GM18526 (cell line): ENCODE results near the gene EML6.

ENCODE experiments used
- POLR2A ChIP-seq: IDR thresholded peaks from 3 replicates; pipeline ENCODE4 v1.6.1; 2011; ENCODE audit not compliant: insufficient read length; ENCODE audit errors: extremely low read depth

EML6 gene

DNA sequence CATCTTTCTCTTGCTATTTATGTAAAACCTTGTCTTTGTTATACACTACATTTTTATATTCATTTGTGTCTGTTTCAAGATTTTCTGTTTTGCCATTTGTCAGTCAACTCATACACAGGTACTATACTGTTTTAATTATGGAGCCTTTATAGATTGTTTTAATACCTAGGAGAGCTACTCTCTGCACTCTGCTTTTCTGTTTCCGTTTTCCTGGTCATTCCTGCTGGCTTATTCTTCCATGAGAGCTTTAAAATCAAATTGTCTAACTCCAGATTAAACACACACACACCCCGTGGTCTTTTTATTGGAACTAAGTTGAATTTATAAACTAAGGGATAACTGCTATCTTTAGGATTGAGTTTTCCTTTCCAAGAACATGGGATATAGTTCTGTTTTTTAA lies 165.6 kb downstream of the EML6 start:
- no peak for TF ChIP-seq POLR2A

DNA sequence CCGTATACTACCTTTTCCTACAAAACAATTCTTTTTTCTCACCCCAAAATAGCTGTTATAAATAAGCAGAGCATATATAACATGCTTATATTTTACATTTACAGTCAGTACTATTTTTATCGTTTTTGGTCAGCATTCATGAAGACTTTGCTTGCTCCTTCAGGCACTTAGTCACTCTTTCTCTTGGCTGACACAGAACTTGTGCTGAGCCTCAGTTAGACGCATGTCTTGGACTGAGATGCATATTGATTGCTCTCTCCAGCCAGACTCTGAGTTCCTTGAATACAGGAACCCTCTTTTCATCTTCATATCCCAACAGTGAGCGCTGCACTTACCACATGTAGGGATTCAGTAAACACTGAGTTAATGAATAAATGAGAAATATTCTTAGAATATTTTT lies 168.4 kb downstream of the EML6 start:
- TF ChIP-seq POLR2A: no peak

DNA sequence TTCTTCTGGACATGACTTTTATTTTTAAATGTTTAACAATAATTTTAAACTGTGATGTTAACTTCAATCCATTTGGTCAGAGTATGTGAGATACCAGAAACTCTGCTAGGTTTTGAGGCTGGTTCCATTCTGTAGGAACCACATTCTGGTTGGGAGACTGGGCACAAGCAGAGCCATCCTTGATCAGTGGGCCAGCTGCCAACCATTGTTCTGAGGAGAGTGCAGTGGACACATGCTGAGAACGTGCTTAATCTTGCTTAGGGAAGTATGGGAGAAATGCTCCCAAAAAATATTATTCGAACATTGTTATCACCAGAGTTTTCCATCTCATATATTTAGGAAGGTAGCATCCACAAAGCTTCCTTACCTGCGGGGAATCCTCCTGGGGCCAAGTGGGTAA lies 171.0 kb downstream of the EML6 start:
- TF ChIP-seq POLR2A: no peak

- TF ChIP-seq POLR2A: no peak
These were observed 172.3 kb downstream of the EML6 start for GRCh38 chr2:54895730-54896129.

DNA sequence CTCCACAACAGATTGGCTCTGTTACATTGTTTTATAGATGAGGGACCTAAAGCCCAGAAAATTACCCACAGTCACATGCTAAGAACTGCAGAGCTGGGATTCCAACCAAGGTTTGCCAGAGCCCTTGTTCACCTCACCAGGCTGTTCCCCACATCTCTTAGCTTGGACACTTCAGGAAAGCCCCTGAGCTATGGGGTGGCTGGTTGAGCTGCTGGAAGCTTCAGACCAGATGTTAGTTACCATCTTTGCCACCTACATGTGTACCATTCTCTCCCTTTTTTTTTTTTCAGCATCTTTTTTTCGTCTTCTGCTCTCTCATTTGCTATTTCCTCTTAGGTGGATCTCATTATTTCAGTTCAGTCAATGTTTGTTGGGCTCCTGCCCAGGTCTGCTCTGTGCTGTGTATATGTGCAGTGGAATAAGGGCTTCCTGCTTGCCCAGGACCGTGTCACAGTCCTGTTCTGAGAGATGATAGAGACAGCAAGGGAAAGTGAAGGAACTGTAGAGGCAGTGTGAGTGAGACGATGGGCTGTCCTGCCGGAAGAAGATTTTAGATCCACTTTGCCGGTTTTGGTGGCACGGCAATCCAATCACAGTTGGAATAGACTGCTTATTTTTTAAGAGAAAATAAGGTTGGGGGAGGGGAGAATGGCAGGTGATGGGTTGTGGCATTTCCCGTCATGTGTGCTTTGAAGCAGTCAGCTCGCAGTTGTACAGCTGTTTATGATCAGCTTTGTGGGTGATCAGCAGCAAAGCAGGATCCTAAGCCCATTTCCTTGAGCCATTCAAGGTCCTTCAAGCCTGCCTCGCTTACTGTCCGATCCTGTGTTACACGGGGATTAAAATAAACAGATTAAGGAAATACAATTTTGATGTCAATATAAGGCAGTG lies 174.2 kb downstream of the EML6 start:
- no peak for TF ChIP-seq POLR2A

DNA sequence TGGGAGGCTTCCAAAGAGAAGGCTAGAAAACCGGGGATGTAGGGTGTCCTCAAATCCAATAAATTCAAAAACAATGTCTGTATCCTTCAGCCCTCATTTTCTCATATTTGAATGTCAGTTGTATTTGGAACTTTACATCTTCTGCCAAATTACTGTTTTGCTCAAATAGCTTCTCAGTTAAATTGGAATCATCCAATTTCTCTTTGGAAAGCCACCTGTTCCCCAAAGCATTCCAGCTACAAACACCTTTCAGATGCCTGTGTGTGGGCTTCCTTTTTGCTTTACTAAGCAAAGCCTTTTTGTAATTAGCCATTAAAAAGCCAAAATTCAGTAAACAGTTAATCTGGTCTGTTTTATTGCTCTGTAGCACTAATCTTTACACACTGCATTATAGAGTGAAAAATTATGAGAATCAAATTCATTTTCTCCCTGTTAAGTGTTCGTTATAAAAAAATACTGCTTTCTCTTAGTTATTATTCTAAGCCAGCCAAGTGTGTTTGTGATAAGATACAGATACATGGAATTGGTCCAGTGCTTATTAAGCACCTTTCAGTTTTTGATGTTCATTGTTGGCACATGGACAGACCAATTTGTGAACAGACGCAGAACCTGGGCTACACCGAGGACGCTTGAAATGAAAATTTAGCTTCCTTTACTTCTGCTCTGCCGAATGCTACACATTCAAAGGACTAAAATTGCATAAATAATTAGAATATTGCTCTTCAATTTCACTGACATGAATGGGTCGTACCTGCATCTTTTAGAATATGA lies 175.2 kb downstream of the EML6 start:
- TF ChIP-seq POLR2A: no peak

DNA sequence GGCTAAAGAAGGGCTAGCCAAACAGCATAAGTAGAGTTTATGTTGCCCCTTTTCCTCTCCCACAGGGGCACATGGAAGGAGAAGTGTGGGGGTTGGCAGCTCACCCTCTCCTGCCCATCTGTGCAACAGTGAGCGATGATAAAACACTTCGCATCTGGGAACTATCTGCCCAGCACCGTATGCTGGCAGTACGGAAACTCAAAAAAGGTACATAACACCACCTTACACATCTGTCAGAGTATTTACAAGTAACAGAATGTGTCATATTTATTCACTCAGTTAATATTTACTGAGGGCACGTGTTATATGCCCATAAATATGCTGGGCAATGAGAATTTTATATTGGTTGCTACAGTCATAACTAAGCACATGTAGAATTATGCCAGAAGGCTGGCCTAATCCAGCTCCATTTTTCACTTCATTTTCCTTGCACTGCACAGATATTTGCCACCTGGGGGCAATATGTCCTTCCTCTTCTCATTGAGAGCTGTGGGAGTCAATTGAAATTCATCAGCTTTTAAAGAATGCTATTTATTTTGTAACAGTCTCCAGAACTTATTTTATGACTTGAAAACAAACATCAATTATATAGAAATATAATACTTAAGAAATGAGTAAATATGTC lies 176.2 kb downstream of the EML6 start:
- no peak for TF ChIP-seq POLR2A

DNA sequence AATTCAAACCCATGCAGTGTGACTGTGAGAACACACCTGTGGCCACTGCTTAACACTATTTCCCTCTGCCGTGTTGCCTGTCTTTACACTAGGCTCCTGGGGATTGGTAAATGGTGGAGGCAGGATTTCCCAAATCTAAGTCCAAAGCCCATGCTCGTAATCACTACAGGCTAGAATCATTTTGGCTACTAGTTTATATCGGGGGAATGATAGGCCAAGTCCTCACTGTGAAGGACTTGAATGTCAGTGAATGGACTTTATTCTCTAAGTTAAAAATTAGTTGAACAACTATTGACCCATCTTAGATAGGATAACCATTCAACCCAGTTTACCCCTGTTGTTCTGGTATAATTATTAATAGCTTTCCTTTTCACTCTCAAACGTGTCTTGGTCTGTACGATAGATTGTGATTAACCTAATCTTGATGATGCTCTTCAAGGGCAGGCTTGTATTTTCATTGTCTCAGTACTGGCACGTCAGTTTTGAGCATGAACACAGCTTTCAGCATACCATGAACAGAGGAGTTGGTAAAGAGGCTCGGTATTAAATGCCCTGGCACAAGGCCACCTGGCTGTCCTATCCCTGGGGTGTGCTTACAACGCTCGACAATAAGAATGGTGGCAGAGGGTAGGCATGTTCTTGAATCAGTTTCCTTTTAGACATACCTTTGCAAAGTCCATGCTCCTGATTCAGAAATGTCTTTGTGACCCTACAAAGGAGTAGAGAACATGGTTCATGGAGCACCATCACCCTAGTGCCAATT lies 177.9 kb downstream of the EML6 start:
- no peak for TF ChIP-seq POLR2A

- TF ChIP-seq POLR2A: no peak
These were observed 179.3 kb downstream of the EML6 start for GRCh38 chr2:54902763-54903162.

DNA sequence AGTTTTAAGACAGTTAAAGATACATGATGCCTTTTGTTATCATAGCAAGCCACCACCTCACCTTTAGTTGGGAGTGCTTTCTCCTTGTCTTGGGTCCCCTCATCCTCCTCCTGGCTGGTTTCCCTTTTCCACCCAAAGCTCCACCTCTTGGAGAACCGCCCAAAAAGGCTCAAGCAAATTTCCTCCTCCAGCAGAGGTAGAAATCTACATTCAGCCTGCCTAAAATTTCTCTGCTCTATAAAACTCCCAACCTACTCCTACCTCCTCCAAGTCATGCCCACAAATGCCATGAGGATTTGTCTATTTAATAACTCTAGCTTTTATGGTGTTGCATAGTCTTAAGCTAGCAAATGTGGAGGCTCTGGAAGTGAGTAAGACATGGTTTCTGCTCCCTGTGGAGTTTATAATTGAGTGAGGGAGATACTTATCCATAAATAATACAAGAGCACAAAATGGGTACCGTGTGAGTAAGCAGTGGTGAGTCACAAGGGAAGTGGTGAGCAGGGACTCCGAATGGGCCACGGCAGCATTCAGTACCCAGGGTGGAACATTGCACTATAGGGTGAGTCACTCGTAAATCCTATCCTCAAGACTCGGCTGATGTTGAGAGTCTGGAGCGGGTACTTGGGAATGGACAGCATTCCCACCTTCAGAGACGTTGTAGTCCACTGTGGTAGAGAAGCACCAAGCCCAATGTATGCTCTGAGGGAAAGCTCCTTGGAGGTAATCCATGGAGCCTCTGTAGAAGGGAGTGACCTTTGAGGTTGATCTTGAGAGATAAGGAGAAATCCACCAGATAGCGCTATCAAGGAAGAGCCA lies 180.5 kb downstream of the EML6 start:
- TF ChIP-seq POLR2A: no peak

DNA sequence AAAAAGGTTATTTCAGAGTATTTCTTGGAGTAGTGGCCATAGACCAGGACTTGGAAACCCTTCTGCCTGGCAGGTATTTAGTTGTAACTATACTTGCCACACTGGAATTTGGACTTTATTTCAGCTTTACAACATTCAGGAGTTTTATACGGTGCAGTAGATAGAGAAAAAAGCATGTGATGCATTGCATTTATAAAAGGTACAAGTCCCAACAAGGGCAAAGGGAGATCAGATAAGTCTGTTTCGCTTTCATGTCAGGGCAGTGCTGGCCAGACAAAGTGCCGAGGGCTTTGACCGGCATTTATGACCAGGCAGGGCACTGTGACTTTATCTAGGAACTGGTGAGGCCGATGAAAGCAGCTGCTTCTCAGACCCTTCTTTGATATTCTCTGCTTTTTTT lies 181.4 kb downstream of the EML6 start:
- TF ChIP-seq POLR2A: no peak

DNA sequence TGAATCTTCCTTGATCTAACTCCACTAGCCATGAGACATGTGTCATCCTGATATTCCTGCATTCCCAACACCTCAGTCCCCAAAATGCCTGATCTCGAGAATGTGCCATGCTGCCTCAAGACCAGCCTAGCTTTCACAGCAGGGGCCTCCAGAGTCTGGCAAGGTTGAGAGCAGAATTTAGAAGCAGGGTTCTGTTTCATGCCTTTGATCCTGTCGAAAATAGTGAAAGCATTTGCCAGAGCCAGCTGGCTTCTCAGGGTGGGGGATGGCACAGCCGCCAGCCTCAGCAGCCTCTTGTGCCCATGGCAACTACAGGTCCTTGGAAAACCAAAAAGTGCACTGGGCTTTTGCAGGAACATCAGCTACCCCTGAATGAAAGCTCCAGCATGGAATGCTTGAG lies 183.3 kb downstream of the EML6 start:
- TF ChIP-seq POLR2A: no peak

DNA sequence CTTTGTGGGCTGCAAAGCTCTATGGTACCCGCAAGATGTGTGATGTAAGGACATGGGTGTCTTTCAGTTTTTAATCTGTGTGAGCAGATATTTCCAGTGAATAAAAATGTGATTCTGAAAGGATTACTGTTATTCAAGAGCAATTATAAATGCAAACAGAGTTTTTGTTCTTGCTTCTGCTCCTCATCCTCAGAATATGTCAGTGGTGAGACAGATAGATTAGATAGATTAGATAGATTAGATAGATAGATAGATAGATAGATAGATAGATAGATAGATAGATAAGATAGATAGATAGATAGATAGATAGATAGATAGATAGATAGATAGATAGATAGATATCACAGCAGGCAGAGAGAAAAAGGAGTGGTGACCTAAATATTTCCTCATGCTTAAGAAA lies 184.2 kb downstream of the EML6 start:
- no peak for TF ChIP-seq POLR2A

DNA sequence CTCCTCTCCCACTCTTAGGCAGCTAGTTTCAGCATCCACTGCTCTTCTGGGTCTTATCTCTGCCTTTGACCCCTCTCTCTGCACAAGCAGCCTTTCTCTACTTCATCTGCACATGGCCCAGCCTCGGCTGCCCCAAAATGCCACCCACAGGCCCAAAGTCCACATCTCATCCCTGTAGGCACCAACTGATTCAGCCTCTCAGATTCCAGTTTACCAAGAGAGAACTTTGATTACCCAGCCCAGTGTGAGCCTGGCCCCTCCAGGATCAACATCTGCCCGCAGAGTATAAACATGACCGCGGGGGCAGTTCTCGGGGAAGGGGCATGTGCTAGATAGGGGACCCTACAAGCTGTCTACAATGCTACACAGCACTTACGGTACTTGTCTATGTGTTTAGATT lies 185.1 kb downstream of the EML6 start:
- TF ChIP-seq POLR2A: no peak
